ENCODE data around the gene ADAMTSL5. TPM values are rescaled to one million over a fixed set of nuclear protein-coding genes. Genes with fewer than 3 reads are reported as not detected.
"Not testable (repeated sequence)": the region's sequence is repeated elsewhere in the genome, so short reads cannot be mapped to it uniquely, and the experiment has no call there.

Gene ADAMTSL5
- total and polyA plus RNA-seq, 2 of the 8 experiments (the other 6 are each of a cell fraction or from before 2014, with no cell fraction given) = 0.82 to 0.99 TPM

DNA sequence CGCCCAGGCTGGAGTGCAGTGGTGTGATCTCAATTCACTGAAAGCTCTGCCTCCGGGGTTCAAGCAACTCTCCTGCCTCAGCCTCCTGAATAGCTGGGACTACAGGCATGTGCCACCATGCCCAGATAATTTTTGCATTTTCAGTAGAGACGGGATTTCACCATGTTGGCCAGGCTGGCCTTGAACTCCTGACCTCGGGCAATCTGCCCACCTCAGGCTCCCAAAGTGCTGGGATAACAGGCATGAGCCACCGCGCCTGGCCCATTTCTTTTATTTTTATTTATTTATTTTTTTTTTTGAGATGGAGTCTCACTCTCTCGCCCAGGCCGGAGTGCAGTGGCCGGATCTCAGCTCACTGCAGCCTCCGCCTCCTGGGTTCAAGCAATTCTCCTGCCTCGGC lies 26.9 kb upstream of the ADAMTSL5 start:
- H3K4me1 ChIP-seq (replicated peaks in 1 of 4; ENCODE audit: control insufficient read depth in 3 of 4, insufficient read depth in 4 of 4, low read length in 3 of 4); H2AK5ac ChIP-seq (ENCODE audit: low read depth, low read length); H3K14ac ChIP-seq (ENCODE audit: insufficient read length); H3K18ac ChIP-seq (ENCODE audit: extremely low read depth, low read length); FAIRE-seq; H4K8ac ChIP-seq (ENCODE audit: extremely low read depth, insufficient read depth, low read length); H3K4me3 ChIP-seq (ENCODE audit: extremely low read depth in 1 of 4, insufficient read depth in 2 of 4, low read depth in 3 of 4, low read length in 4 of 4); H3K9ac ChIP-seq (replicated peaks in 1 of 4; ENCODE audit: extremely low read depth in 1 of 4, low read depth in 3 of 4, low read length in 3 of 4); H3K79me1 ChIP-seq (ENCODE audit: low read depth, low read length); H2BK20ac ChIP-seq (ENCODE audit: low read length); H2AFZ ChIP-seq (ENCODE audit: low read length); H3K27me3 ChIP-seq (replicated peaks in 1 of 4; ENCODE audit: control insufficient read depth in 3 of 4, extremely low read depth in 1 of 4, insufficient read depth in 3 of 4, low read length in 3 of 4); DNase-seq (ENCODE audit: low read depth in 1 of 2, low spot score in 2 of 2); H2BK5ac ChIP-seq (ENCODE audit: low read depth, low read length); H3K4ac ChIP-seq (replicated peaks; ENCODE audit: insufficient read length, low read depth, low read length); H3K23me2 ChIP-seq (ENCODE audit: low read depth, low read length); H3K56ac ChIP-seq (replicated peaks; ENCODE audit: insufficient read length, low read depth, low read length); H4K91ac ChIP-seq (replicated peaks; ENCODE audit: insufficient read length, low read length); H3K79me2 ChIP-seq (ENCODE audit: control insufficient read depth in 1 of 2, insufficient read depth in 2 of 2, low read length in 2 of 2); H3K27ac ChIP-seq (ENCODE audit: low read depth, low read length); H2BK12ac ChIP-seq (ENCODE audit: low read depth, low read length); H2BK120ac ChIP-seq (replicated peaks; ENCODE audit: low read depth, low read length); H2BK15ac ChIP-seq (ENCODE audit: low read length); H4K20me1 ChIP-seq (replicated peaks in 1 of 2; ENCODE audit: control insufficient read depth in 1 of 2, insufficient read depth in 2 of 2, low read length in 2 of 2); H3K23ac ChIP-seq (ENCODE audit: insufficient read length); H4K5ac ChIP-seq (ENCODE audit: insufficient read length, low read depth, low read length); H3K9me3 ChIP-seq (ENCODE audit: insufficient read depth in 2 of 2, low read depth in 1 of 2, low read length in 1 of 2); H3K4me2 ChIP-seq (ENCODE audit: insufficient read depth in 1 of 2, low read depth in 2 of 2, low read length in 2 of 2); POLR2A ChIA-PET (ENCODE audit: partially characterized antibody); H3K36me3 ChIP-seq (ENCODE audit: control insufficient read depth in 2 of 4, insufficient read depth in 4 of 4, low read length in 3 of 4); CTCF ChIA-PET (ENCODE audit: partially characterized antibody): not testable (repeated sequence)
- WGBS, 2 experiments (ENCODE audit: extremely low coverage in 1 of 2, insufficient coverage in 1 of 2, insufficient read length in 1 of 2, insufficient replicate concordance in 2 of 2, low coverage in 1 of 2, low lambda C conversion rate in 2 of 2, missing lambda C conversion rate in 1 of 2) = 97% methylated on average over 11 of the region's 11 CpGs; no CpG with 5 or more reads in 1 of the 2 experiments
